HG03196 (cell line): ENCODE data around the gene GAK.
A peak's percentile ranks its signal among the peaks of the same experiment; 100 is the strongest.
"Not testable (repeated sequence)": the region's sequence is repeated elsewhere in the genome, so short reads cannot be mapped to it uniquely, and the experiment has no call there.

ENCODE experiments used
- ATAC-seq: cut with Tn5 transposase; IDR thresholded peaks from one replicate; pipeline ENCODE4 v1.9.1; 2021; ENCODE audit not compliant: unreplicated experiment

GAK gene

GRCh38 chr4:931960-932712, at the start of gene GAK, which contains the start of gene TMEM175:
TSS of gene GAK (minus strand) at chr4:932316. CDS start at chr4:932187, 129 bp downstream.
TSS of gene TMEM175 (plus strand) at chr4:932460. CDS start at chr4:947740, 15,280 bp downstream.
- peak; percentile 88 for ATAC-seq

- no peak for ATAC-seq
Observed at GRCh38 chr4:978957-979701, 47.0 kb upstream of the GAK start.

- ATAC-seq = not testable (repeated sequence)
Observed at GRCh38 chr4:976016-976415, 43.9 kb upstream of the GAK start.

- ATAC-seq = no peak
Observed at GRCh38 chr4:974668-975067, 42.6 kb upstream of the GAK start.

GRCh38 chr4:973431-974397, 41.6 kb upstream of the GAK start, which contains the start of gene DGKQ:
TSS of gene DGKQ (minus strand) at chr4:973569. CDS start at chr4:973482, 87 bp downstream.
- ATAC-seq = peak; percentile 52

GRCh38 chr4:972651-973424, 40.7 kb upstream of the GAK start:
- peak; percentile 31 for ATAC-seq

GRCh38 chr4:971666-972500, 39.8 kb upstream of the GAK start:
- ATAC-seq = no peak

GRCh38 chr4:970854-971520, 38.9 kb upstream of the GAK start:
- ATAC-seq = no peak

- no peak for ATAC-seq
Observed at GRCh38 chr4:970046-970745, 38.1 kb upstream of the GAK start.

- ATAC-seq = no peak
Observed at GRCh38 chr4:968621-969394, 36.7 kb upstream of the GAK start.

- ATAC-seq = no peak
Observed at GRCh38 chr4:968221-968620, 36.1 kb upstream of the GAK start.

- ATAC-seq = no peak
Observed at GRCh38 chr4:967113-968104, 35.3 kb upstream of the GAK start.

GRCh38 chr4:966266-967112, 34.4 kb upstream of the GAK start:
- ATAC-seq = no peak

GRCh38 chr4:965766-966134, 33.6 kb upstream of the GAK start:
- ATAC-seq = no peak

GRCh38 chr4:965048-965765, 33.1 kb upstream of the GAK start:
- ATAC-seq = no peak
